GM19023 (cell line): ENCODE results near the gene SCRG1.

ENCODE experiments used
- ATAC-seq: cut with Tn5 transposase; IDR thresholded peaks from one replicate; pipeline ENCODE4 v1.9.1; 2021; ENCODE audit warnings: mild to moderate bottlenecking, moderate library complexity; ENCODE audit not compliant: unreplicated experiment

Gene SCRG1

DNA sequence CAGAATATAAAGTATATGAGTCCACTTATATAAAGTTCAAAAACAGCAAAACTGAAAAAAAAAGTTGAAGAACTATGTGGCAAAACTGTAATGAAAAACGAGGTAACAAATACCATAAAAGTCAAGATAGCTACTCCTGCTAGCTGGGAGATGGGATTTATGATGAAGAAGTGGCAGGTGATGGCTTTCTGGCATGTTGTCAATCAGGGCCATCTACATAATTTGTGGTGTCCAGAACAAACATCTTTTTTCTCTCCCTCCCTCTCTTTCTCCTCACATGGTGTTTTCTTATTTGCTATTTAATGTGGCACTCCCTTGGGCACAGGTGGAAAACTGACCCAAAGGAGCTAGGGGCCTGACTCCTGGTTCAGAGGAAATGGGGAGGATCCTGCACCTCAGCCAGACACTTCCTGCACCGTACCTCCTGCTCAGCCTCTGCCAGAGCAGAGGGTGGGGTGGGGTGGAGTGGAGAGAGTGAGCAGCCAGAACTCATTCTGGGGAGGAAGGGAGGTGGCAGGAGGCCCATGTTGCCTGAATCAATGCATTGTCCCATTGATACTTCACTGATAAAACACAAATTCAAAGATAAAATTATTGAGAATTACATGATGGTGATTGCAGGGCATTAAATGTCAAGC is 33.4 kb downstream of the SCRG1 start:
- ATAC-seq: no peak

DNA sequence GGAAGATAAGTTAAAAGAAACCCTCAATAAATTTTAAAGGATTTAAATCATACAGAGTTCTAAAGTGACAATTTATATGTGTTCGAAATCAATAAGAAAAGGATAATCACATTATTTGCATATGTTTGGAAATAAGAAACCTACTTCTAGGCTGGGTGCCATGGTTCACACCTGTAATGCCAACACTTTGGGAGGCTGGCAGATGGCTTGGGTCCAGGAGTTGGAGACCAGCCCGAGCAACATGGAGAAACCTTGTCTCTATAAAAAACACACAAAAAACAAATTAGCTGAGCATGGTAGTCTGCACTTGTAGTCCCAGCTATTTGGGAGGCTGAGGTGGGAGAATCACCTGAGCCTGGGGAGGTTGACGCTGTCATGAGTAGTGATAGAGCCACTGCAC is 36.2 kb downstream of the SCRG1 start:
- no peak for ATAC-seq

DNA sequence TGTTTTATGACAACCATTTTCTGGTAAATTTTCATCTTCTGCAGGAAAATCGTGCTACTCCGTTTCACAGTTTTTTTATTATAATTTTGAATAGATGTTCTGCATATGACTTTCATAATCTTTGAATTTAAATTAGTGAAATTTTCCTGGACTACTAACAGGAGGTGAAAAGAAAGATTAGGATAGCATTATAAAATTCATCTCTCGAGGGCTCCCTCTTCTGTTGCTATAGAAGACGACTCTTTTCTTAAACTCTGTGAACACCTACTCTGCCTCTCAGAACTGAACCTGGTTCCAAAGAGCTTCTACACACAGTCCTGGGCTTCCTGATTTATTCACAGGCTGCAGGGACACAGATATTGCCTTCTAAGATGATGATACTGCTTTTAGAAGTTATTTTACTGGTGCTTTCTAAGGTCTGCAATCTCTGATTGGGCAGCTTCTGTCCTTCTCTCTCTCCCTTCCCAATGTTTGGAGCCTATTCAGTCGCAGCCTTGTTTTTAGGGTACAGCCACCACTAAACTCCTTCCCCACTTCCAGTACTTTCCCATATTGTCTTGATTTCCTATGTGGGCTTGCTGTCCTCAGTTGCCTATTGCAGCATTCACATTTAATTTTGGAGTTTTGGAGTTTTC is 38.2 kb downstream of the SCRG1 start:
- ATAC-seq: no peak

DNA sequence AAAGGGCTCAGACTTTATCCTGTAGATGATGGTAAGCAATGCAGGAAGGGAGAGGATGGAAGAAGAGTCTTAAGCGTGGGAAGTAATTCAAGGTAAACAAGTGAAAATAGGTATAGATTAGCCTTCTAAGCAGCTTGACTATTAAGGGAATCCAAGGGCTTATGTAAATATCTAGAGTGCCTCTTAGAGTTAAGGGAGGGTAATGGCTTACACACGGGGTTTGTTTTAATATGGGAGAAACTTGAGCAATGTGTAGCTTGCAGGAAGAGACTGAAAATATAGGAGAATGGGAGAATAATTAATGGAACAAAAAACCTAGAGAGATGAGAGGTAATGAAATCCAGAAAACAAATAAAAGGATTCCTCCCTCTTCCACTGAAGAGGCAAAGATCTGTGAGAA is 41.0 kb downstream of the SCRG1 start:
- ATAC-seq: no peak

DNA sequence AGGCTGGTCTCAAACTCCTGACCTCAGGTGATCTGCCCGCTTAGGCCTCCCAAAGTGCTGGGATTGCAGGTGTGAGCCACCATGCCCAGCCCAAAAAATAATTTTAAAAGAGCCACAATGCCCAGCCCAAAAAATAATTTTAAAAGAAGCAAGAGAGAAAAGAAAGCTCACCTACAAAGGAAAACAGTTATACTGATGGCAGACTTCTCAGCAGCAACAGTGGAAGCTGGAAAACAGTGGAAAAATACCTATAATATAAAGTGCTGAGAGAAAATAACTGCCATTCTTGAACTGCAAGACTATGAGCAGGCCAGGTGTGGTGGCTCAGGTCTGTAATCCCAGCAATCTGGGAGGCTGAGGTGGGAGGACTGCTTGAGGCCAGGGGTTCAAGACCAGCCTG is 51.4 kb downstream of the SCRG1 start:
- no peak for ATAC-seq

DNA sequence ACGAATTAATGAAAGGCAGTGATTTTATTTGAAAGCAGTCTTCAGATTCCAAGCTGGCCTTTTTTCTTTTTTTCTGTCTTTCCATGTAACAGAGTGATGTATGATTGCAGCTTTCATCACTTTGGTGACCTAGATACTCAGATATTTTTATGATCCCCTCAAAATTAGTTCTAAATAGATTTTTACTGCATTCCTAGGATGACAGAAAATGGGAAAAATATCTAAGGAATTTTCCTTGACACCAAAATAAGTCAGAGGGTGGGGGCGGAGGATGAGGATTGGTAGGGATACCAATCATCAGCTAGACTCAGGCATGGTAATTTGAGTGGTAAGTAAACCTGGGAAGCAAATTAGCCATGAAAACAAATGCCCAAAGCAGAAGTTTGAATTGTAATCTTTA is 52.8 kb downstream of the SCRG1 start:
- no peak for ATAC-seq

DNA sequence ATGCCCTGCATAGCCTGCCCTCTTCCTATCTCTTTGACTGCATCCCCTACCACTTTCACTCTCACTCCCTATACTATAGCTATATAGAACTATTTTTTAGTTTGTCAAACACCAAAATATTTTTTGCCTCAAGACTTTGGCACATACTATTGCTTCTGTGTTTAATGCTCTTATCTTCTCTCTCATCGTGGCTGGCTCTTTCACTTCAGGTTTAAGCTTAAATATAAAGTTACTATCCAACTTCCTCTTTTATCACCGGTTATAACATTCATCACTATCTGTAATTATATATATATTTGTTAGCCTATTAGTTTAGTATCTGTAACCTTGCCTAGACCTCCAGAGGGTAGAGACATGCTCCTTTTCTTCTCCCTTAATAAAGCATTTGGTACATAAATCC is 53.3 kb downstream of the SCRG1 start:
- ATAC-seq: no peak

DNA sequence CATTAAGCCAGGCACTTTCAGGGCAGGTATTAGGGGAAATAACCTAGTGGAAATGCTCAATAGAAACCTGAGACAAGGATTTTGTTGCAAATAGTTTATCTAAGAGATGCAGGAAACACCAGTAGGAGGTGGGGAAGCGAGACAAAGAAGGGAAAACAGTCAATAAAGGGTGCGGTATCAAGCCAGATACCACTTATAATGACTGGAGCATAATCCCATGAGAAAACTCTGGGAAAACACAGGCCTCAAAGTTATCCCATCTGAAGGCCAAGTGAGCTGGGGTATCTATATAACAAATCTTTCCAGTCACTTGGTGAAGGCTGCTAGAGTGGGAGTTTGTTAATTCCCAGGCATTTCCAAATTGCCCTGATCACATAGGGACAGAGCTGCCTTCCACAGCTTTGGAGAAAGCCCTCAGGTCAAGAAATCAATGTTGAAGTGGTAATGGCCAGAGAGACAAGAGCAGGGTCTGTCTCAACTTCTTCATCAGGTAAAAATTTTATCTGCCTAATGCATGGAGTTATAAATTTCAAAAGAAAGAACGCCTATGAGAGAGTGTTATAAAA is 55.0 kb downstream of the SCRG1 start:
- no peak for ATAC-seq

DNA sequence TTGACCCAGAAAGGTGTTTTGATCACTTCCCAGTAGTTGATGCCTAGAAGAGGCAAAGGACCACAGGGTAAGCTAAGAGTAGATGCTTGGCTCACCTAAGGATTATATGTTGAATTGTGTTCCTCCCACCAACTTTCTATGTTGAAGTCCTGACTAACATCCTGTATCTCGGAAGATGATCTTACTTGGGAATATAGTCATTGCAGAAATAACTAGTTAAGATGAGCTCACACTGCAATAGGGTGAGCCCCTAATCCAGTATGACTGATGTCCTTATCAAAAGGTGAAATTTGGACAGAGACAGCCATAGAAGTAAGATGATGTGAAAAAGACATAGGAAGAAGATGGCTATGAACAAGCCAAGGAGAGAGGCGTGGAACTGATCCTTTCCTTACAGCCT is 61.5 kb downstream of the SCRG1 start:
- ATAC-seq: no peak

DNA sequence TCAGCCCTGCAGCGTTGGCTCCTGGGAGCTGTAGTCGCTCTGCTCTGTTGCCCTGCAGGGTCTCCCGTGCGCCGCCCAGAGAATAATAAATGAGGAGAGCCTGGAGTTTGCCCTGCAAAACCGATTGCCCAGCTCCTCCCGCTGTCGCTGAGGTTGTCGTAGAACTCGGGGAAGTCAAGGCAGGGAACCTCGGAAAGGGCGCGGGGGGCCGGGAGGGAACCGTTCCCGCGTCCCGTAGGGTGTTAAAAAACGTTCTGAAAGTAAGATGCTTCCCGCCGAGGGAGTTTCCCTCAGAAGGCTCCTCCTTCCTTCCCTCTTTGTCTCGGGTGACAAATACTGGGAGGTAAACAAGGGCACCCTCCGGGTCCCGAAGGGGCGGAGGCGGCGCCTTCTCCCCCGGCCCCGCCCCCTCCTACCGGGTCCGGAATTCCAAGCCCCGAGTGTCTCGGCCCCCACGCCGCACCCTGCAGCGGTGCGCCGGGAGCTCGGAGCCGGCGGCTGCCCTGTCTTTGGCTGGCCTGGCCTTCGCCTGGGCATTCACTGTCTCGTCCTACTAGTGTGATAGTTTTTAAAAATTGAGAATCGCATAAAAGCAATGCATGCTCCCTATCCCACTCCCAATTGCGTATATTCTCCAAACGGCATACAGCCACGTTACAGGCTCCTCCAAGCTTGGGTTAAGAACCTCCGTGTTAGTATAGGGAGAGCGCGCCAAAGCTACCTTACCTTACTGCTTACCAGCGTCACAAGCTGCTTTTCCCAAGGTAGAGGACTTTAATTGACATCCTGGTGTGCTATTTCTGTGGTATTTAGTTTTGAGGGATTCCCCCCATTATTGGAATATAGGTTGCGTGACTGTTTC is 63.8 kb downstream of the SCRG1 start:
- peak; percentile 35 for ATAC-seq
